ENCODE results near the gene IGF2.

DNA sequence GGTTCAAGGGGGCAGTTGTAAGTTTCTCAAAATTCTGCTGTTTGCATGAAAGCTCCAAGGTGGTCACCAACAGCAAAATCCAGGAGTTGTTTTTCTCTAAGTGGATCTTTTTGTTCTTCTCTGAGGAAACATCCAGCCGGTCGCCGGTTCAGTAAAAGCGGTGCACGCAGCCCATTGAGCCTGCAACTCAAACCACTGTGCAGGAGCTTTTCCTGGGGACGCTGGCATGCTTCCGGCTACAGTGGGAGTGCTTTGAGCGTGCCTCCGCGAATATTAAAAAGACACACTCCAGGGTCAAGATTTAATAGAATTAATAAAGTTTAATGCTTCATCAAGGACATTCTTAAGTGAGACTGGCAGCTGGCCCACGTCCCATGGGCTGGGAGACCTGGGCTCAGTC, 25.4 kb downstream of the IGF2 start:
- TF ChIP-seq, protein P1, sequence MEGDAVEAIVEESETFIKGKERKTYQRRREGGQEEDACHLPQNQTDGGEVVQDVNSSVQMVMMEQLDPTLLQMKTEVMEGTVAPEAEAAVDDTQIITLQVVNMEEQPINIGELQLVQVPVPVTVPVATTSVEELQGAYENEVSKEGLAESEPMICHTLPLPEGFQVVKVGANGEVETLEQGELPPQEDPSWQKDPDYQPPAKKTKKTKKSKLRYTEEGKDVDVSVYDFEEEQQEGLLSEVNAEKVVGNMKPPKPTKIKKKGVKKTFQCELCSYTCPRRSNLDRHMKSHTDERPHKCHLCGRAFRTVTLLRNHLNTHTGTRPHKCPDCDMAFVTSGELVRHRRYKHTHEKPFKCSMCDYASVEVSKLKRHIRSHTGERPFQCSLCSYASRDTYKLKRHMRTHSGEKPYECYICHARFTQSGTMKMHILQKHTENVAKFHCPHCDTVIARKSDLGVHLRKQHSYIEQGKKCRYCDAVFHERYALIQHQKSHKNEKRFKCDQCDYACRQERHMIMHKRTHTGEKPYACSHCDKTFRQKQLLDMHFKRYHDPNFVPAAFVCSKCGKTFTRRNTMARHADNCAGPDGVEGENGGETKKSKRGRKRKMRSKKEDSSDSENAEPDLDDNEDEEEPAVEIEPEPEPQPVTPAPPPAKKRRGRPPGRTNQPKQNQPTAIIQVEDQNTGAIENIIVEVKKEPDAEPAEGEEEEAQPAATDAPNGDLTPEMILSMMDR (IDR thresholded peaks at IDR 0.05): no peak
- no peak for TF ChIP-seq POLR2A (IDR thresholded peaks at IDR 0.05)

Measured in testis (tissue), 2 donors.